ENCODE results near the gene EIF3K. TPM values are rescaled to one million over a fixed set of nuclear protein-coding genes. Genes with fewer than 3 reads are reported as not detected.

The EIF3K gene
- total and polyA plus RNA-seq, 2 of the 8 experiments (the other 6 are each of a cell fraction or from before 2014, with no cell fraction given) = 329 to 937 TPM

GRCh38 chr19:38650172-38650775 is 31.3 kb downstream of the EIF3K start (continued):
- no peak for TF ChIP-seq JUN (IDR thresholded peaks at IDR 0.05; ENCODE audit: low read depth, low read length)
- TF ChIP-seq JUND (IDR thresholded peaks at IDR 0.05; ENCODE audit: low read length) = no peak

Data from H1 (cell line).